CD4-positive, alpha-beta T cell treated with Interferon gamma for 1 hour (primary cell): ENCODE results near the gene DDX5.
A peak's percentile ranks its signal among the peaks of the same experiment; 100 is the strongest.

Experiments used
- DNase-seq: peaks from one replicate; pipeline ENCODE4 v3.0.0-alpha.2; 2020

DDX5 gene

DNA sequence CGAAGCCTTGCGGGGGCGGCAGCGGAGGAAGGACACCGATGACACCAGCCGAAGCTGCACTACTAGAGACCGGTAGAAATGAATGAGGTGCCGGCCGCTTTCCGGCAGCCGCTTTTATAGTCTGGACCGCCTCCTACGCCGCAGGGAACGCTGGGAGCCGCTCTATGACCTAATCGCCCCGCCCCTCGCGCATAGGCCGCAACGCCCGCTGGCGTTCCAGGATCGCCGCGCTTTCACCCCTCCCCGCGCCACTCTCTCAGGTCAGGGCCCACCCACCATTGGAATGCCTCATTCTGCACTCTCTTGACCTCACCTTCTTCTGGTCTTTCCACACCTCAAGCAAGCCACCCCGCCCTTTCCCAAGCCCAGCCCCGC lies at the start of gene DDX5:
Gene DDX5 (minus strand): TSS at position 89 of the 375 bp plus-strand sequence. CDS start 170 bp downstream, outside the sequence.
- DNase-seq, result peak; percentile 97

DNA sequence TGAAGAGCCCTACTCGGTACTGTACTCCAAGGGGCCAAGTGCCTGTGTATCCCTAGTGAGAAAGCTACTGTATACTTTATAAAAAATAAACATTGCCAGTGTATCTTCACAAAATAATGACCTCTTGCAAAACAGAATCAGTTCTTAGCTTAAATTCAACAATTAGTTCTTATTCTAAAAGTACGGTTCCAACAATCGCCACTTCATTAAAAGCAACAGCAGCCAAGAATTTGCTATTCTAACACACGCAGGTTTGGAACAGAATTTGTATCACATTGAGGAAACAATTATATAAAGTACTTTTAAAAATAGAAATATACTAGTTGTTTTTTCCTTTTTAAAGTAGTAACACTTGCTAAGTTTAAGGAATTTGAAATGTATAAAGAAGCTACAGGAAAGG lies 49.2 kb upstream of the DDX5 start:
- no peak for DNase-seq

DNA sequence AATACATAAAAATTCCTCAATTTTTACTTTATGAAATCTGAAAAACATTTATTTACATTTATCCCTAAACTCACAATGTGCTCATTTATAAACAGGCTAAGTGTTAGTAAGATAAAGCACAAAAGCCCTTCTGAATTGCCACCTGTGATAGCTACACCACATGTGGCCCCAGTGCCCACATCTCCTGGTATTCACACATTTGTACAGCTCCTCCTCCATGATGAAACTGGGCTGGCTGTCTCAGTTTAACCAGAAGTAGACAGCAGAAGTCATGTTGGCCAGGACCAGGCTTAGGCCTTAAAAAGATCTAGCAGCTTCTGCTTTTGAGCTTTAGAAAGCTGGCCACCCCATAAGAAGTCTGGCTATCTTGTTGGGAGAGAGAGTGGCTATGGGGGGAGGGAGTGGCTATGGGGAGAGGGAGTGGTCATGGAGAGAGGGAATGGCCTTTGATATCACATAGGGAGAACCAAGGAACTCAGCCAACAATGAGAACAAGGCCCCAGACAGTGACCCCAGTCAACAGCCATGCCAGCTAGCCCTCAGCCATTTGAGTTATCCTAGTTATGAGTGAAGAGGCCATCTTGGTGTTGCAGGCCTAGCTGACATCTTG lies 48.0 kb upstream of the DDX5 start:
- no peak for DNase-seq

GRCh38 chr17:64551461-64551860 lies 45.4 kb upstream of the DDX5 start:
- no peak for DNase-seq

- DNase-seq, result no peak
Observed at GRCh38 chr17:64547319-64547718, 41.2 kb upstream of the DDX5 start.

DNA sequence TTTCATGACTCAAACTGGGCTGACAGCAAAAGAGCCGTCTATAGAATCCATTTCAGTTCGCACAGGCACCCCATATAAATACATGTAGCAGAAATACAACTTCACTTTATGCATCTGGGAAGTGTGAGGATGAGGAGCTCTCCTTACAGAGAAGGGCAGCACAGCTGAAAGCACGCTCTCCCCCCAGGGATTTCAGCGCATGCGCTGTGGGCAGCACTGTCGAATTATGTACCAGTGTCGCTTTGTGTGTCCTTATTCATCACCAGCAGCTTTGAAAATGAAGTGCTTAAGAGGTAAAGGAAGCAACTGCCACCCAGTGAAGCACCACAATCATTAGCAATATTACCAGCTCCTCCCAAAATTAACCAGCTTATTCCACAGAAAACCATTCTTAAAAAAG lies 40.6 kb upstream of the DDX5 start:
- DNase-seq, result no peak

- no peak for DNase-seq
Observed at GRCh38 chr17:64544742-64545141, 38.7 kb upstream of the DDX5 start.

GRCh38 chr17:64540118-64540776 lies 34.2 kb upstream of the DDX5 start:
- DNase-seq, result no peak

DNA sequence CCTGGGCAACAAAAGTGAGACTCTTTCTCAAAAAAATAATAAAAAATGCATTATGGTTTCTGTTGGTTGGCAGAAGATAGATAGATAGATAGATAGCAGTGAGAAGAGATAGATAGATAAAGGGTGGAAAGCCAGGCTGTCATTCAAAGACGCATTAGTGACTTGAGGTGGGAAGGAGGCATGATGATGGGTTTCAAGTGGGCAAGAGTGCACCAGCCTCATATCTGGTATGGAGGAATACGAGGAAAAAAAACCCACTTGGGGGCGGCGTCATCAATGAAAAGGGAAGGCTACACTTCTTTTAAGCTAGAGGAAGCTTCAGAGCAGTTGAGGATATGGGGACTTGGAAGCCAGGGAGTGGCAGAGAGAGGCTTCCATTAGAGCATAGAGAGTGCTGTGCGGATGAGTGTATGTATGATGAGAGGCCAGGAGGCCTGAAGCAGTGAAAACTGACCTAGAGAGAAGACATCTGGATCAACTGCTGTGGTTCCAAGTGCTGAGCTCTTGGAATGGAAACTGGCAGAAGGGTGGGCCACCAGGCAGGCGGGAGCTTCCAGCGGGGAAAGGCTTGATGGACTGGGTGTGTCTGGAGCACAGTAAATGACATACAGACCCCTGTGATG lies 32.5 kb upstream of the DDX5 start:
- no peak for DNase-seq

GRCh38 chr17:64537488-64537887 lies 31.4 kb upstream of the DDX5 start:
- DNase-seq, result no peak

- no peak for DNase-seq
Observed at GRCh38 chr17:64536913-64537312, 30.8 kb upstream of the DDX5 start.

- DNase-seq, result no peak
Observed at GRCh38 chr17:64535357-64535756, 29.3 kb upstream of the DDX5 start.

DNA sequence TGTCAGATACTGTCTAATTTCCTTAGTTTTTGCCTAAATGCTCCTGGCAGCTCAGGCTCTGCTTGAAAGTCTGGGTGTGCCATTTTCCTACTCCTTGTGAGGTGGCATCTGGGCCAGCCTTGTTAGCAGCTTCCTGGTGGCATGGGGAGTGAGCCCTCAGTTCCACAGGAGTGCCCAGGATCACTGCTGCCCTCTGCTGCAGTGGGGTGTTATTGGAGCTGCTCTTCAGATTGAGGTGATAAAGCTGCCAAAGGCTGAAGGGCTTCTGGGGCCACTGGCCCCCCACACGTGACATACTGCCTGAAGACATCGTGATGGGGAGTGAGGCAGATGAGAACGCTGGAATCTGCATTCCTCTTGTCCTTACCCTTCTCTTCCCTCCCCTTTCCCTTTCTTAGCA lies 28.1 kb upstream of the DDX5 start:
- peak; percentile 4 for DNase-seq

- no peak for DNase-seq
Observed at GRCh38 chr17:64533784-64534183, 27.7 kb upstream of the DDX5 start.

GRCh38 chr17:64532409-64532808 lies 26.3 kb upstream of the DDX5 start:
- no peak for DNase-seq

DNA sequence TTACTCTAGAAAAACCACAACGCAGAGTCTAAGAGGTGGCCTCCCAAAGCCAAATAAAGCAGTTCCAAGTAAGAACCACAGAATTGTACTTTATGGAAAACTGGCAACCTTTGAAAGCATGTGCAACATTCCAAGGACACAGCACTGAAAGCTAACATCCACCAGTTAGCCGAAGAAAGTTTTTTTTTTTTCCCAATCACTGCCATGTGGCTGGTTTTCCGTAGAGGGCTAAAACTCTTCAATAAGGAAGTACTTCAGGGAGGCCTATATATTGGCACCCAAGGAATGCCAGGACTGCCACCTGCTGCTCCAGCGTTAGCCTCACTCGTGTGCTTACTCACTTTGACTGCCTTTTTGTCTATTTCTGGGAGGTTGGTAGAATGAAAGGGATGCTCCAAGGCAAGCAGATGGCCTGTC lies 25.9 kb upstream of the DDX5 start:
- DNase-seq, result no peak

DNA sequence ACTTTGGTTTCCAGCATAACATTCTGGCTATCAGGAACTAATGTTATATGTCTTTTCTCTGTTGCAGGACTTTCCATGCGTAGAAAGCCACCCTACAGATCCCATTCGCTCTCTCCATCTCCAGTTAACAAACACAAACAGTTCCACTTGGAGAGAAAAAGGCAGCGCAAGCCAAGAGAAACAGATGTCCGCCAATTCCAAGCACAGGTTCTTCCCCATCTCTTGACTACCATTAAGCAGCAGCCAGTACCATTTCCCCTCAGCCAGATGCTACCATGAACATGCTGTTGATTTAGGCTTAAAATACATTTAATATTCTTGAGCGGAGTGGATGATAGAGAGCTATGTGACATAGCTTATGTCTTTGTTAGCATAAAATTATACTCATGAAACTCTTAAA lies 23.1 kb upstream of the DDX5 start:
- no peak for DNase-seq

GRCh38 chr17:64527914-64528313 lies 21.8 kb upstream of the DDX5 start:
- DNase-seq, result no peak

- no peak for DNase-seq
Observed at GRCh38 chr17:64520359-64520758, 14.3 kb upstream of the DDX5 start.

DNA sequence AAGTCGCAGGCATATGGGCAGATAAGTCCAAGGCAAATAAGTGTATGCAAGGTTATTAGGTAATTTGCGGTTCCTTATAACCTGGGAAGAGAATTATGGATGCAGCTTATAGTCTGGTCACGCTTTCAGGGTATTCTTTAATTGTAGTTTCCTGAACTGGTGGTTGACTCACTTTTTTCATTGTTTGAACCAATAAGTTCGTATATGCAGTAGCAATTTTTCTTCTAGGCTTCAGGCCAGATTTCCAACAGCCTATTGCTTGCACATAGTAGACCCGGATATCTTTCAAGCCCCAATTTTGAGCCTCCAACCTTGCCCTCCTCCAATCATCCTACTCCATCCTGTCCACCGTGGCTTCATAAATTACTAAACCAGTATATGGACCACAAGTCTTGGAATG lies 13.5 kb upstream of the DDX5 start:
- DNase-seq, result no peak

DNA sequence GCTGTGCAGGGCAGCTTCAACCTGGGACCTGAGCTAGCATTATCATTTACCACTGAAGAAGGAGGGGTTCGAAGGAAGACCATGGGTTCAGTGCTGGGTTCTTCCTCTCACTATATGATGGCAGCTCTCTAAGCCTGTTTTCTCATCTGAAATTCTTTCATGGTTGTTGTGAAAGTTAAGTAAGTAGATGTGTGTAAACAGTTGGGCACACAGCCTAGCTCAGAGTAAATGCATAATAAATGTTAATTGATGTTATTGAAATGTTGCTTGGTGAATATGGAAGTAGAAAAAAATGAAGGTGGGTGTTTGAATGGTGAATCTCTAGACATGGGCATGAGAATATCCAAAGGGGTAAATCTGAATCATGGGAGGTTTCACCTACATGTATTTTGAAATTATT lies 9.7 kb upstream of the DDX5 start:
- DNase-seq, result no peak

GRCh38 chr17:64515419-64515818 lies 9.3 kb upstream of the DDX5 start:
- no peak for DNase-seq

DNA sequence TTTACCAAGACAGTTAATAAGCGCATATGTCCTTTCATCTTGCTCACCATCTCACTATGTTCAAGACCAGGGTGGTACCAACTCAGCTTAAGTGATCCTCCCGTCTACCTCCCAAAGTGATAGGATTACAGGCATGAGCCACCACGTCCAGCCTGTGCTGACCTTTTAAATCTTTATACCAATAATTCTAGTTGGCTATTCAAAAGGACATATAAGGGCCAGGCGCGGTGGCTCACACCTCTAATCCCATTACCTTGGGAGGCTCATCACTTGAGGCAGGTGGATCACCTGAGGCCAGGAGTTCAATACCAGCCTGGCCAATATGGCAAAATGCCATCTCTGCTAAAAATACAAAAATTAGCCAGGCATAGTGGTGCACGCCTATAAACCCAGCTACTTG lies 3.1 kb upstream of the DDX5 start:
- DNase-seq, result no peak

DNA sequence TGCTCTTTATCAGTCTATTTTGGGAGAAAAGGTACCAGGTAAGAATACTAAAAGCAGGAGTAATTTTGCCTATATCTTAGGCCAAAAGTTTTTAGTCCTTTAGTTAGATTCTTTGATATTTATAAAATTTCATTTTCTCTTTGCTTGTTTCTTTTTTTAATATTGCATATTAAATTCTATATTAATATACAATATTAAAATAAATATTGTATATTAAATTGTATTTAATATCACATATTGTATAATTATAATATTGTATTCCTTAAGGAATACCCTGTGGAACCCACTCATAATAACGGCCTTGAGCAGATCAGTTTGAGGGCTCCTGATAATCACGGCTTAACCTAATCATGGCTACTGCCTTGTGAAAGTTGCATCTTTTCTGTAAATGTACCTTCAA lies 2.6 kb upstream of the DDX5 start:
- no peak for DNase-seq

- peak; percentile 38 for DNase-seq
Observed at GRCh38 chr17:64507413-64507782, 1.3 kb upstream of the DDX5 start.
